ENCODE measurements around the gene MRE11.

The MRE11 gene

DNA sequence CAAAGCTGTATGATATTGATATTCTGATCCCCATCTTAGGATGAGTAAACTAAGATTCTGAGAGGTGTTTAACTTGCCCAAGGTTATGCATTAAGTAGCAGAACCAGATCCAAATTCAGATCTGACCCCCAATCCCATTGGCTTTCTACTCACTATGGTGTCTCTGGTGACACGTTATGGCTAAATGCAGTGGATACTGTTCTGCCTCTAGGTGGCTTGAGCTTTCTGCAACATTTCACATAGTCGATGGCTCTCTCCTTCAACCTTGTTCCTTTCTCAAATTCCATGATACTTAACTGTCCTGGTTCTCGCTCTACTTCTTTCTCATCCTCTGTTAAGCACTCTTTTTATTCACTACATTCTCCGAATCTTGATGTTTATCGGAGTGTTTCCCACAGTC, 28.0 kb upstream of the MRE11 start:
- DNase-seq (ENCODE audit: extremely low spot score): peak; percentile 30
- TF ChIP-seq LEF1 (IDR thresholded peaks at IDR 0.05; ENCODE audit: borderline replicate concordance) (no peak), ARNT (IDR thresholded peaks at IDR 0.05) (no peak), ZNF384 (IDR thresholded peaks at IDR 0.05) (no peak), HDGF (IDR thresholded peaks at IDR 0.05; ENCODE audit: borderline replicate concordance) (no peak), FOXM1 (IDR thresholded peaks at IDR 0.05; ENCODE audit: borderline replicate concordance) (no peak), BHLHE40 (IDR thresholded peaks at IDR 0.05; ENCODE audit: borderline replicate concordance) (no peak)
- POLR2A ChIA-PET: no interaction called here
- CTCF ChIA-PET: interaction anchor here (1.0 to 1.9 kb wide), 3 partner anchors 9 to 101 kb away, joined by 3 to 6 read pairs (median 5); partner anchors contain the start of gene C11orf97

DNA sequence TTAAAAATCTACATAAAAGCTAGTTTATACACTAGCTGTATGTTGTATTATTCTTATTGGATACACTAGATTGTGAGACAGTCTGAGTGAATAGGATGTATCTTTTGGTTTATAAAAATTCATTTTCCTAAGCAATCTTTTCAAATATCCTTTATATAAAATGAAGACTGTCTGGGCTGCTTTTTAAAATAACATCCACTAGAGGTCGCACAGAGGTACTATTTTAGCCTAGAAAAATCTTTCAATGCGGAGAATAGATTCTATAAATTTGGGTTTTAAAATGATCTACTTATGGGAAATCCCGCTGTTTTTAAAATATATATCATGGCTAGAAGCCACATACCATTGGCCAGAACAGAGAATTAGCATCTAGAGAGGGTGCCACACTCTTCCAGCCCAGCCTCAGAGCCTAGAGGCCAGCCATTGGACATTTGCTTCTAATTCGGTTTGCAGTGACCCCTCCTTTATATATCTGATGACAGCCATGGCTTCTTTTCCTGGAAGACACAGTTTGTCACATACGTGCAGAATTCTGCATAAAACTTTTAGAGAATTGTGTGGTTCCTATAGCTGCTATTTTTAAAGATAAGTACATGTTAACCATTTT, 25.9 kb upstream of the MRE11 start:
- POLR2A ChIA-PET: no interaction called here
- TF ChIP-seq FOXM1 (IDR thresholded peaks at IDR 0.05; ENCODE audit: borderline replicate concordance): no peak
- TF ChIP-seq, protein P1, sequence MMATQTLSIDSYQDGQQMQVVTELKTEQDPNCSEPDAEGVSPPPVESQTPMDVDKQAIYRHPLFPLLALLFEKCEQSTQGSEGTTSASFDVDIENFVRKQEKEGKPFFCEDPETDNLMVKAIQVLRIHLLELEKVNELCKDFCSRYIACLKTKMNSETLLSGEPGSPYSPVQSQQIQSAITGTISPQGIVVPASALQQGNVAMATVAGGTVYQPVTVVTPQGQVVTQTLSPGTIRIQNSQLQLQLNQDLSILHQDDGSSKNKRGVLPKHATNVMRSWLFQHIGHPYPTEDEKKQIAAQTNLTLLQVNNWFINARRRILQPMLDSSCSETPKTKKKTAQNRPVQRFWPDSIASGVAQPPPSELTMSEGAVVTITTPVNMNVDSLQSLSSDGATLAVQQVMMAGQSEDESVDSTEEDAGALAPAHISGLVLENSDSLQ (IDR thresholded peaks at IDR 0.05): no peak
- TF ChIP-seq SP1 (IDR thresholded peaks at IDR 0.05): no peak
- no peak for TF ChIP-seq ZNF384 (IDR thresholded peaks at IDR 0.05)
- TF ChIP-seq TARDBP (IDR thresholded peaks at IDR 0.05): no peak
- TF ChIP-seq FOXK2 (IDR thresholded peaks at IDR 0.05): no peak
- TF ChIP-seq ARNT (IDR thresholded peaks at IDR 0.05): no peak
- no peak for TF ChIP-seq NFRKB (IDR thresholded peaks at IDR 0.05)
- TF ChIP-seq BHLHE40 (IDR thresholded peaks at IDR 0.05; ENCODE audit: borderline replicate concordance): no peak
- no peak for TF ChIP-seq ELF4 (IDR thresholded peaks at IDR 0.05)
- TF ChIP-seq L3MBTL2 (conservative IDR thresholded peaks at IDR 0.05): no peak
- TF ChIP-seq SUZ12 (IDR thresholded peaks at IDR 0.05): no peak
- no peak for TF ChIP-seq HDGF (IDR thresholded peaks at IDR 0.05; ENCODE audit: borderline replicate concordance)
- no peak for TF ChIP-seq LEF1 (IDR thresholded peaks at IDR 0.05; ENCODE audit: borderline replicate concordance)
- no peak for TF ChIP-seq FOXA1 (IDR thresholded peaks at IDR 0.05)
- TF ChIP-seq CTBP1 (IDR thresholded peaks at IDR 0.05; ENCODE audit: borderline replicate concordance): no peak
- DNase-seq (ENCODE audit: extremely low spot score): no peak
- CTCF ChIA-PET: interaction anchor here (1.9 kb wide), 1 partner anchor 77 kb away, joined by 6 read pairs; no protein-coding TSS in a partner anchor

DNA sequence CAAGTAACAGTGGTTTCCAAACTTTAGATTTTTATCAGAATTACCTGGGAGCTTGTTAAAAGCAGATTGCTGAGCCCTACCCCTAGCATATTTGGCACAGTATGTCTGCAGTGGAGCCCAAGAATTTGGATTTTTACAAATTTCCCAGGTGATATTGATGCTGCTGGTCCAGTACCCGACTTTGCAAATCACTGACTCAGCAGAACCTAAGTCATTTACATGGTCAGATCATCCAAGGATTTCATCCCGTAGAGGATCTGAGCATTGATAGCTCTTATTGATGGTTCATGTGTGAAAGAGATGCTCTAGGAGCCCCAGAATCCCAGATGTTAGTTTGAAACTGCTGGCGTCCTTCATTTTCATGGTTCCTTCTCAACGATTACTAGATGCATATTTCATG, 24.7 kb upstream of the MRE11 start:
- ChIA-PET CTCF (interaction anchor here (0.6 to 0.7 kb wide), 2 partner anchors 21 to 583 kb away, joined by 3 read pairs; no protein-coding TSS in a partner anchor), POLR2A (no interaction called here)
- no peak for DNase-seq (ENCODE audit: extremely low spot score)
- TF ChIP-seq FOXA1 (IDR thresholded peaks at IDR 0.05): no peak
- TF ChIP-seq, protein P1 (IDR thresholded peaks at IDR 0.05): no peak
- TF ChIP-seq ARNT (IDR thresholded peaks at IDR 0.05): no peak

DNA sequence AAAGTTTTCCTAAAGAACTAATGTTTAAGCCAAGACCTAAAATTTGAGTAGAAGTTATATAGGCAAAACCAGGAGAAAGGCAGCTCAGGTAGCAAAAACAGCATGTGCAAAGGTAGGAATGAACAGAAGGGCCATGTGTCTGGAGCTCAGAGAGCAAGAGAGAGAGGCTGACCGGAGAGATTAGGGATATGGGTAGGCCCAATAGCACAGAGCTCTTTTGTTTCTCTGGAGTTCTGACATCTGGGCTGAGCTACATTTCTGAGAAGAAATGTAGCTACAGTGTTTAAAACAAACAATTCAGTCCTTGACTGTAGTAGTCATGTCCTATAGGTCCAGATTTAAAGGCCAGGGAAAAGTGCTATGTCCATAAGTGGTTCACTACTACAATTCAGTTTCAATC, 23.1 kb upstream of the MRE11 start:
- TF ChIP-seq BHLHE40 (IDR thresholded peaks at IDR 0.05; ENCODE audit: borderline replicate concordance): no peak
- TF ChIP-seq TARDBP (IDR thresholded peaks at IDR 0.05): no peak
- no peak for TF ChIP-seq FOXM1 (IDR thresholded peaks at IDR 0.05; ENCODE audit: borderline replicate concordance)
- no peak for TF ChIP-seq FOXA1 (IDR thresholded peaks at IDR 0.05)
- TF ChIP-seq HDGF (IDR thresholded peaks at IDR 0.05; ENCODE audit: borderline replicate concordance): no peak
- TF ChIP-seq, protein P1 (IDR thresholded peaks at IDR 0.05): no peak
- no peak for TF ChIP-seq SP1 (IDR thresholded peaks at IDR 0.05)
- TF ChIP-seq SUZ12 (IDR thresholded peaks at IDR 0.05): no peak
- TF ChIP-seq LEF1 (IDR thresholded peaks at IDR 0.05; ENCODE audit: borderline replicate concordance): no peak
- no peak for TF ChIP-seq ARNT (IDR thresholded peaks at IDR 0.05)
- TF ChIP-seq NFRKB (IDR thresholded peaks at IDR 0.05): no peak
- TF ChIP-seq ELF4 (IDR thresholded peaks at IDR 0.05): no peak
- no peak for TF ChIP-seq CTBP1 (IDR thresholded peaks at IDR 0.05; ENCODE audit: borderline replicate concordance)
- no peak for TF ChIP-seq ZNF384 (IDR thresholded peaks at IDR 0.05)
- no peak for TF ChIP-seq L3MBTL2 (conservative IDR thresholded peaks at IDR 0.05)
- no peak for TF ChIP-seq FOXK2 (IDR thresholded peaks at IDR 0.05)
- ChIA-PET CTCF (interaction anchor here (1.5 kb wide), 1 partner anchor 12 kb away, joined by 4 read pairs; no protein-coding TSS in a partner anchor), POLR2A (interaction anchor here (1.0 kb wide), 1 partner anchor 22 kb away, joined by 3 read pairs; no protein-coding TSS in a partner anchor)
- DNase-seq (ENCODE audit: extremely low spot score): no peak

DNA sequence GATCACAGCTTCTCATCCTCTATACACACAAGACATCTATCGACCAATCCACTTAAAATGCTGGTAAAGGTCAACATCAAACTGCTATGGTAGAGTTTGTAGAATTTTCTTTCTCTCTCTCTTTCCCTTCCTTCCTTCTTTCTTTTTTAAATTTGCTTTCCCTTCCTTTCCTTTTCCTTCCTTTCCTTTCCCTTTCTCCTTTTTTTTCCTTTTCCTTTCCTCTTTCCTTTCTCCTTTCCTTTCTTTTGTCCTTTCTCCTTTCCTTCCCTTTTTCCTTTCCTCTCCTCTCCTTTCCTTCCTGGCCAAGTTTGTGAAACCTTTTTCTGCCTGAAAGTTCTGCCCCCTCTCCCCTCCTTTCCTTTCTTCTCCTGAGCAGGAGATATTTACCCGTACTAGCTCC, 21.8 kb upstream of the MRE11 start:
- CTCF ChIA-PET: no interaction called here
- TF ChIP-seq HDGF (IDR thresholded peaks at IDR 0.05; ENCODE audit: borderline replicate concordance) (no peak), SP1 (IDR thresholded peaks at IDR 0.05) (no peak), NFRKB (IDR thresholded peaks at IDR 0.05) (no peak), ELF4 (IDR thresholded peaks at IDR 0.05) (no peak), CTBP1 (IDR thresholded peaks at IDR 0.05; ENCODE audit: borderline replicate concordance) (no peak), FOXA1 (IDR thresholded peaks at IDR 0.05) (no peak), FOXM1 (IDR thresholded peaks at IDR 0.05; ENCODE audit: borderline replicate concordance) (no peak), BHLHE40 (IDR thresholded peaks at IDR 0.05; ENCODE audit: borderline replicate concordance) (no peak), LEF1 (IDR thresholded peaks at IDR 0.05; ENCODE audit: borderline replicate concordance) (no peak), FOXK2 (IDR thresholded peaks at IDR 0.05) (no peak), SUZ12 (IDR thresholded peaks at IDR 0.05) (no peak), L3MBTL2 (conservative IDR thresholded peaks at IDR 0.05) (no peak), TARDBP (IDR thresholded peaks at IDR 0.05) (no peak), ZNF384 (IDR thresholded peaks at IDR 0.05) (no peak), ARNT (IDR thresholded peaks at IDR 0.05) (no peak)
- TF ChIP-seq, protein P1 (IDR thresholded peaks at IDR 0.05): no peak
- POLR2A ChIA-PET: no interaction called here
- no peak for DNase-seq (ENCODE audit: extremely low spot score)

Data from HEK293T (cell line).